CD4-positive, alpha-beta T cell treated with Interleukin-15 for 1 hour (primary cell): ENCODE data around the gene IRAK2.

ENCODE experiments used
- DNase-seq: peaks from one replicate; pipeline ENCODE4 v3.0.0-alpha.2; 2020

The IRAK2 gene

GRCh38 chr3:10285272-10286132 lies 120.8 kb downstream of the IRAK2 start:
- no peak for DNase-seq

- DNase-seq = no peak
Measured at GRCh38 chr3:10286133-10286524, 121.4 kb downstream of the IRAK2 start.

- no peak for DNase-seq
Measured at GRCh38 chr3:10286596-10287295, 122.0 kb downstream of the IRAK2 start.

- DNase-seq = no peak
Measured at GRCh38 chr3:10287936-10288574, 123.3 kb downstream of the IRAK2 start.

GRCh38 chr3:10288575-10288960 lies 123.8 kb downstream of the IRAK2 start:
- DNase-seq = no peak

GRCh38 chr3:10289077-10289476 lies 124.4 kb downstream of the IRAK2 start:
- no peak for DNase-seq

GRCh38 chr3:10289787-10290355 lies 125.2 kb downstream of the IRAK2 start:
- DNase-seq = no peak

GRCh38 chr3:10290481-10291176 lies 125.9 kb downstream of the IRAK2 start:
- no peak for DNase-seq

- no peak for DNase-seq
Measured at GRCh38 chr3:10291641-10292040, 126.9 kb downstream of the IRAK2 start.

- peak; percentile 74 for DNase-seq
Measured at GRCh38 chr3:10292505-10293419, 128.0 kb downstream of the IRAK2 start, which contains the start of gene GHRL. TSS of gene GHRL (minus strand) at chr3:10292947. CDS start at chr3:10290180, 2,767 bp downstream.
